ENCODE data around the gene ABHD16A. TPM values are rescaled to one million over a fixed set of nuclear protein-coding genes. Genes with fewer than 3 reads are reported as not detected.

ABHD16A gene
- total RNA-seq, 1 donor from 2014 or later, result 21.3 TPM

- Mint-ChIP-seq H3K27me3 (ENCODE audit: insufficient read depth, low read depth) (peaks cover 5% of the 10 kb centered on the region), H3K4me3 (peak overlapping the region; percentile 97), H3K9me3 (no peaks in the 10 kb centered on the region), H3K4me1 (peaks cover 35% of the 10 kb centered on the region), H3K36me3 (peaks cover 23% of the 10 kb centered on the region), H3K27ac (peak overlapping the region; percentile 85)
- peak overlapping the region; percentile 84 for H3K4me2 ChIP-seq
- no peaks in the 10 kb centered on the region for H3K9me3 ChIP-seq (ENCODE audit: low read depth)
- H3K27me3 ChIP-seq, result no peaks in the 10 kb centered on the region
- H2AFZ ChIP-seq (replicated peaks), result no peak overlapping the region
- peaks cover 15% of the 10 kb centered on the region for H3K4me1 ChIP-seq
- H3K27ac ChIP-seq, result no peak overlapping the region
- no peaks in the 10 kb centered on the region for H4K20me1 ChIP-seq (ENCODE audit: low read depth)
- H3K36me3 ChIP-seq, result no peaks in the 10 kb centered on the region
- DNase-seq (ENCODE audit: low spot score), result no peak
- H3K4me3 ChIP-seq, result peak overlapping the region; percentile 90
- peaks cover 57% of the 10 kb centered on the region for H3K79me2 ChIP-seq (ENCODE audit: low read depth)
- peaks cover 25% of the 10 kb centered on the region for H3F3A ChIP-seq (ENCODE audit: low read depth)
- TF ChIP-seq CTCF (IDR thresholded peaks at IDR 0.05), result no peak
- TF ChIP-seq EZH2phosphoT487 (IDR thresholded peaks at IDR 0.05), result no peak
- no peak for TF ChIP-seq EZH2 (IDR thresholded peaks at IDR 0.05)
- peak overlapping the region; percentile 84 for H3K9ac ChIP-seq
These were observed 36.7 kb downstream of the ABHD16A start for GRCh38 chr6:31666337-31666965.

GRCh38 chr6:31665501-31666336 lies 37.4 kb downstream of the ABHD16A start, which contains the start of gene CSNK2B:
TSS of gene CSNK2B (plus strand) at chr6:31666080. CDS start at chr6:31666832, 752 bp downstream.
- Histone ChIP-seq H3K79me2 (ENCODE audit: low read depth) (peaks cover 57% of the 10 kb centered on the region), H3K4me2 (peak within 1 kb of the TSS; percentile 85), H3K27me3 (no peaks in the 10 kb centered on the region), H3K4me3 (peak within 1 kb of the TSS; percentile 90), H3K9ac (peak within 1 kb of the TSS; percentile 84), H3K36me3 (no peaks in the 10 kb centered on the region), H3K4me1 (peaks cover 17% of the 10 kb centered on the region), H3F3A (ENCODE audit: low read depth) (peaks cover 33% of the 10 kb centered on the region), H3K9me3 (ENCODE audit: low read depth) (no peaks in the 10 kb centered on the region), H2AFZ (replicated peaks) (peak within 1 kb of the TSS; percentile 88), H3K27ac (peak within 1 kb of the TSS; percentile 93), H4K20me1 (ENCODE audit: low read depth) (no peaks in the 10 kb centered on the region)
- Mint-ChIP-seq H3K4me1 (peaks cover 41% of the 10 kb centered on the region), H3K27me3 (ENCODE audit: insufficient read depth, low read depth) (peaks cover 5% of the 10 kb centered on the region), H3K4me3 (peak within 1 kb of the TSS; percentile 97), H3K9me3 (no peaks in the 10 kb centered on the region), H3K27ac (peak within 1 kb of the TSS; percentile 97), H3K36me3 (peaks cover 23% of the 10 kb centered on the region)
- DNase-seq (ENCODE audit: low spot score), result peak; percentile 98
- TF ChIP-seq EZH2 (IDR thresholded peaks at IDR 0.05) (no peak), CTCF (IDR thresholded peaks at IDR 0.05) (no peak), EZH2phosphoT487 (IDR thresholded peaks at IDR 0.05) (no peak)

GRCh38 chr6:31664790-31665500 lies 38.2 kb downstream of the ABHD16A start, which contains the start of gene GPANK1:
TSS of gene GPANK1 (minus strand) at chr6:31664997. CDS start at chr6:31664478, 519 bp downstream.
- Mint-ChIP-seq H3K36me3 (peaks cover 18% of the 10 kb centered on the region), H3K4me1 (peaks cover 44% of the 10 kb centered on the region), H3K9me3 (no peaks in the 10 kb centered on the region), H3K27ac (peak within 1 kb of the TSS; percentile 97), H3K27me3 (ENCODE audit: insufficient read depth, low read depth) (peaks cover 5% of the 10 kb centered on the region), H3K4me3 (peak within 1 kb of the TSS; percentile 97)
- peak within 1 kb of the TSS; percentile 93 for H3K27ac ChIP-seq
- peaks cover 20% of the 10 kb centered on the region for H3K4me1 ChIP-seq
- peak within 1 kb of the TSS; percentile 54 for H3K9ac ChIP-seq
- H4K20me1 ChIP-seq (ENCODE audit: low read depth), result peaks cover 3% of the 10 kb centered on the region
- H3K4me3 ChIP-seq, result peak within 1 kb of the TSS; percentile 90
- H3K36me3 ChIP-seq, result no peaks in the 10 kb centered on the region
- peak; percentile 90 for DNase-seq (ENCODE audit: low spot score)
- H3K9me3 ChIP-seq (ENCODE audit: low read depth), result no peaks in the 10 kb centered on the region
- H3F3A ChIP-seq (ENCODE audit: low read depth), result peaks cover 38% of the 10 kb centered on the region
- H2AFZ ChIP-seq (replicated peaks), result peak within 1 kb of the TSS; percentile 88
- H3K27me3 ChIP-seq, result no peaks in the 10 kb centered on the region
- H3K79me2 ChIP-seq (ENCODE audit: low read depth), result peaks cover 63% of the 10 kb centered on the region
- peak within 1 kb of the TSS; percentile 85 for H3K4me2 ChIP-seq
- TF ChIP-seq EZH2 (IDR thresholded peaks at IDR 0.05) (no peak), EZH2phosphoT487 (IDR thresholded peaks at IDR 0.05) (no peak), CTCF (IDR thresholded peaks at IDR 0.05) (no peak)

Measured in neural progenitor cell (in vitro differentiated cells).